ENCODE measurements around the gene PRPF6. TPM values are rescaled to one million over a fixed set of nuclear protein-coding genes. Genes with fewer than 3 reads are reported as not detected.
"Not testable (repeated sequence)": the region's sequence is repeated elsewhere in the genome, so short reads cannot be mapped to it uniquely, and the experiment has no call there.

PRPF6 gene
- total RNA-seq, 4 donors from 2014 or later, result 34.7 to 43.8 (median 40.2) TPM

DNA sequence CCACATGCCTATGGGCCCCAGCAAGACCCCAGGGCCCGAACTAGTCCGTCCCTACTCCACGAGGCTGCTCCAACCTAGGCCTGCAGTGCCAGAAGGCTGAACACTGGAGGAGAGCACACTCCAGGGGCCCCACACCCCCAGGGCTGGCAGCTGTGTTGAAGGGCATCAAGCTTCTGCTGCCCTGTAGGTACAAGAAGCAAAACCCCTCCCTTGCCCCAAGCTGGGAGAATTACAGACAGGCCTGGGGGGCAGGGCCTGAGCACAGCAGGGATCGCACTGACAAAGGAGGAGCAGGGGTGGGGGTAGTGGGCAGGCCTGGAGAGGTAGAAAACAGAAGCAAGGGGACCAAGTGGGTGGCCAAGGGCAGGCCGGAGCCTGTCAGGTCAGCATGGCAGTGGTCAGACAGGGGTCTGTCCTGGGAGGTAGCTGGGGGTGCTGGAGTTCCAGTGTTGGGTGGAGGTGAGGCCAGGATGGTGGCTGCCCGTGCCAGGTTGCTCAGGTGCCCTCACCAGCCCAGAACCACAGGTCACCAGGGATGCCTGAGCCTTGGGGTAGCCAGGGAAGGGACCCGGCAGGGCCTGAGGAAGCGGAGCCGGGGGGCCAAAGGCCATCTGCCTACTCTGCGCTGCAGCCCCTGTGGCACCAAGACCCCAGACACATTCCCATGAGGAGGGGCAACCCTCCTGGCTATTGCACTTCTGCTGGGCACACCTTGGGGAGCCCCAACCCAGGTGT is 21.8 kb upstream of the PRPF6 start:
- TF ChIP-seq CTCF (IDR thresholded peaks at IDR 0.05), result no peak

DNA sequence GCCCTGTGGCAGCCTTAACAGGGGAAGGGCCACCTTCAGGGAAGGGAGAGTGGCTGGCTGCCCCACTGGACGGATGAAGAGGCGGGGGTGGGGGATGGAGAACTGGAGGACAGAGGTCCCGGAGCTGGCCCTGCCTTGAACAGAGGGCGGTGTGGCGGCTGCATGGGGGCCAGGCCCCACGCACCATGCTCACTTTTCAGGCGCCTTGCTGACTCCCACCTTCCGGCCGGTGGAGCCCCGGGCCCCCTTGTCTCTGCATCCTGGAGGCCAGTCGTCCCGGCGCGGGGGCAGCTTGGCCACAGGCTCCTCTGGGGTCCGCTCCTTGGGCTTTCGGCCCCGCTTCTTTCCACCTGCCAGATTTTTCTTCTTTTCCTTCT is 21.2 kb upstream of the PRPF6 start:
- ATAC-seq (ENCODE audit: low FRiP score) (no peak), DNase-seq (ENCODE audit: low spot score) (no peak)
- TF ChIP-seq CTCF (IDR thresholded peaks at IDR 0.05), result no peak

More for the DNA sequence above, 21.8 kb upstream of the PRPF6 start:
- ATAC-seq (ENCODE audit: low FRiP score), result no peak
- no peak for DNase-seq (ENCODE audit: low spot score)

GRCh38 chr20:63960654-63961621 is 20.0 kb upstream of the PRPF6 start:
- not testable (repeated sequence) for ATAC-seq (ENCODE audit: low FRiP score); DNase-seq (ENCODE audit: low spot score)

GRCh38 chr20:63961664-63962425 is 19.1 kb upstream of the PRPF6 start:
- DNase-seq (ENCODE audit: low spot score) (no peak), ATAC-seq (ENCODE audit: low FRiP score) (no peak)
- TF ChIP-seq CTCF (IDR thresholded peaks at IDR 0.05), result no peak

GRCh38 chr20:63962426-63963347 is 18.2 kb upstream of the PRPF6 start:
- ATAC-seq (ENCODE audit: low FRiP score) (no peak), DNase-seq (ENCODE audit: low spot score) (no peak)
- TF ChIP-seq CTCF (IDR thresholded peaks at IDR 0.05), result no peak

GRCh38 chr20:63963348-63963741 is 17.6 kb upstream of the PRPF6 start:
- TF ChIP-seq CTCF (IDR thresholded peaks at IDR 0.05), result no peak
- DNase-seq (ENCODE audit: low spot score) (no peak), ATAC-seq (ENCODE audit: low FRiP score) (no peak)
